BE2C (cell line): ENCODE results near the gene ISLR.

ENCODE experiments used
- DNase-seq: peaks from one replicate; pipeline ENCODE4 v3.0.0-alpha.2; 2020
- H3K27me3 ChIP-seq: fragments of 250-450 bp; sonication (Bioruptor Pico); 2 replicates; pipeline ENCODE4 v1.5.1; 2020; ENCODE audit warnings: mild to moderate bottlenecking
- H3K36me3 ChIP-seq: fragments of 250-450 bp; sonication (Bioruptor Pico); 2 replicates; pipeline ENCODE4 v1.5.1; 2020; ENCODE audit warnings: mild to moderate bottlenecking
- H3K4me1 ChIP-seq: fragments of 250-450 bp; sonication (Bioruptor Pico); 2 replicates; pipeline ENCODE4 v1.5.1; 2020
- H3K4me3 ChIP-seq: 2 replicates; pipeline ENCODE4 v1.5.1; 2011; ENCODE audit warnings: low read depth, low read length
- H3K9me3 ChIP-seq: fragments of 250-450 bp; sonication (Bioruptor Pico); 2 replicates; pipeline ENCODE4 v1.5.1; 2020
- TF ChIP-seq, protein P1 (sequence below): IDR thresholded peaks from 2 replicates; pipeline ENCODE4 v1.5.1; 2012; ENCODE audit warnings: mild to moderate bottlenecking, low read depth, low read length

ISLR gene

DNA sequence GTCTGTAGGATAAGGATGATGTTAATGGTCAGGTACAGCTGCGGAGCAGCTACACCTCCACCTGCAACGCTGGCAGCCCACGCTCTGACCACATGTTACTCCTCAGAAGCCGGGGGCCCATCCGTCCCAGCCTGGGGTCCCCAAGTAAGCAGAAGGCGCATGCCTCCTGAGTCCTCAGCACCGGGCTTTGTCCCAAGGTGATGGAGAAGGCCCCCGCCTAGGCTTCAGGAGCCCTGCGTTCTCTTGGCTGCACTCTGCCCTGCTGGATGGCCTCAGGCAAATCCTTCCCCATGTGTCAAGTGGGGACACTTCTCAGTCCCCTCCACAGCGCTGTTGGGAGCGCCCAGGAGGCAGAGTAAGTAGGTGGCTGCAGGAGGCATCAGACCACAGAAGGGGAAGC lies 14.7 kb downstream of the ISLR start:
- H3K27me3 ChIP-seq = no peaks in the 10 kb centered on the region

DNA sequence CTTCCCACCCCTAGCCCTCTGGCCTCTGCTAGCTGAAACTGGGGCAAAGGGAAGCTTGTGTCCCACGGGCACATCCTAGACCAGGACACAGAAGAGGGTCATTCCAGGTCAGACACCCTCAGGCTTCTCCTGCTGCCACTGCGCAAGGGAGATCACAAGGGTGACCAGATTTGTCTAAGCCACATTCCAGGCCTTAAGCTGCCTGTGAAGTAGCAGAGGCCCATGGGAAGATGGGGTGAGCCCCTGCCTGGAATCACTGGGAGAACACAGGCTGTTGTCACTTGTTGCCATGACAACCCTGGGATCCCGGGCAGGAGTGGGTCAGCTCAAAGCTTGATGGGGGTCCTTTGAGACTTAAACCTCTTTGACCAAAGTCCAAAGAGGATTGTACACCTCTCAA lies 18.3 kb downstream of the ISLR start:
- Histone ChIP-seq H3K4me1 (peaks cover 74% of the 10 kb centered on the region), H3K9me3 (no peaks in the 10 kb centered on the region), H3K36me3 (peaks cover 92% of the 10 kb centered on the region), H3K27me3 (no peaks in the 10 kb centered on the region), H3K4me3 (no peak overlapping the region)
- no peak for DNase-seq
- TF ChIP-seq, protein P1, sequence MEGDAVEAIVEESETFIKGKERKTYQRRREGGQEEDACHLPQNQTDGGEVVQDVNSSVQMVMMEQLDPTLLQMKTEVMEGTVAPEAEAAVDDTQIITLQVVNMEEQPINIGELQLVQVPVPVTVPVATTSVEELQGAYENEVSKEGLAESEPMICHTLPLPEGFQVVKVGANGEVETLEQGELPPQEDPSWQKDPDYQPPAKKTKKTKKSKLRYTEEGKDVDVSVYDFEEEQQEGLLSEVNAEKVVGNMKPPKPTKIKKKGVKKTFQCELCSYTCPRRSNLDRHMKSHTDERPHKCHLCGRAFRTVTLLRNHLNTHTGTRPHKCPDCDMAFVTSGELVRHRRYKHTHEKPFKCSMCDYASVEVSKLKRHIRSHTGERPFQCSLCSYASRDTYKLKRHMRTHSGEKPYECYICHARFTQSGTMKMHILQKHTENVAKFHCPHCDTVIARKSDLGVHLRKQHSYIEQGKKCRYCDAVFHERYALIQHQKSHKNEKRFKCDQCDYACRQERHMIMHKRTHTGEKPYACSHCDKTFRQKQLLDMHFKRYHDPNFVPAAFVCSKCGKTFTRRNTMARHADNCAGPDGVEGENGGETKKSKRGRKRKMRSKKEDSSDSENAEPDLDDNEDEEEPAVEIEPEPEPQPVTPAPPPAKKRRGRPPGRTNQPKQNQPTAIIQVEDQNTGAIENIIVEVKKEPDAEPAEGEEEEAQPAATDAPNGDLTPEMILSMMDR = no peak

More for the DNA sequence above, 14.7 kb downstream of the ISLR start:
- Histone ChIP-seq H3K4me1 (peaks cover 40% of the 10 kb centered on the region), H3K9me3 (no peaks in the 10 kb centered on the region), H3K4me3 (no peak overlapping the region), H3K36me3 (peaks cover 89% of the 10 kb centered on the region)
- TF ChIP-seq, protein P1 = no peak
- DNase-seq = peak; percentile 35

DNA sequence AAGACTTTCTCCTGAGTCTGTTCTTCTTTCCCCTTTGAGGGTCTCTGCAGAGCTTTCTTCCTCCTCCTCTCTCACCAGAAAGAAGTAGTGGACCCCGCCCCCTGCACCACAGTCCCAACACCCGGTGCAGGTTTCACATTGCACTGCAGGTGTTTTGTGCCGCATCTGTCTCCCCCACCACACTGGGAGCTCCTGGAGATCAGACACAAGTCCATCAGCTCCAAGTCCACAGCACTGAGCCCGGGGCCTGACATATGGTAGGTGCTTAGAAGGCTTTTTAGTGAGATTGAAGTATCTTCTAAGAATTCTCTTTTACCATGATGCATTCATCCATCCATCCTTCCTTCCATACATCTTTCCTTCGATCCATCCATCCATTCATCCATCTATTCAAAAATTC lies 19.2 kb downstream of the ISLR start:
- Histone ChIP-seq H3K9me3 (no peaks in the 10 kb centered on the region), H3K4me3 (no peak overlapping the region), H3K27me3 (no peaks in the 10 kb centered on the region), H3K36me3 (peaks cover 93% of the 10 kb centered on the region), H3K4me1 (peaks cover 73% of the 10 kb centered on the region)
- no peak for DNase-seq
- TF ChIP-seq, protein P1 = no peak

DNA sequence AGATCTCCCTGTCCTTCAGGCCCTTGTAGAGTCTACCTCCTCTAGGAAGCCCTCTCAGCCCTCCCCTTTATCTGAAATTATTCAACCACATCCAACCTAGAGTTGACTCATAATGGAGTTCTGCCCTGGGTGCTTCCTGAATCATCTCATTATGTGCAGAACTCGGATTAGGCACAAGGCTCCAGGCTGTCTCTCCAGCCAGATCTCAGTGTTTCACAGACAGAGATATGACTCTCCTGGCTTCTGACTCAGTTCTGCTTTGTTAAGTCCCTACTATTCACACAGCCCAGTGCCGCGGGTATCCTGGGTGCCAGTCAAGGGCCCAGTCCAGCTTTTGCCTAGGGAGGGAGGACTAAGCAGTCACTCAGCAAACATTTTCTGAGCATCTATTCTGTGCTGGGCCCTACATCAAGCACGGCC lies 19.8 kb downstream of the ISLR start:
- DNase-seq = peak; percentile 84

DNA sequence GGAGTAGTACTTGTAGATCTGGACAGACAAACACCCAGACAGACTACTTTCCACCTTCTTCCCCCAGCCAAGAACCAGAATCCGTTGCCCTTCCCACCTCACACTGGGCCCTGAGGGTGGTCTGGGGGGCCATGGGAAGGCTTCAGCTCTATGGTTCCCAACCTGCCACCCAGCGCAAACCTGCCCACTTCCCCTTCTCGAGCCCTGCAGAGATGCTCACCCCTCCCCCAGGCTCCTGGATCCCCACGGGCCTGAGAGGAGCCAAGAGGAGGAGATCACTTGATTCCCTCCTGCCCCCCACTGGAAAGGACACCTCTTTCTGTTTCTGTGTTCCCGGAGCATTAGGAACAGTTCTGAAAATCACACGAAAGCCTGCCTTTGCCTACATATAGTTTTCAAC lies 20.4 kb downstream of the ISLR start:
- Histone ChIP-seq H3K4me1 (peaks cover 66% of the 10 kb centered on the region), H3K9me3 (no peaks in the 10 kb centered on the region), H3K36me3 (peaks cover 93% of the 10 kb centered on the region), H3K4me3 (no peak overlapping the region), H3K27me3 (no peaks in the 10 kb centered on the region)
- no peak for DNase-seq
- TF ChIP-seq, protein P1 = no peak

More for the DNA sequence above, 19.8 kb downstream of the ISLR start:
- H3K9me3 ChIP-seq = no peaks in the 10 kb centered on the region
- TF ChIP-seq, protein P1 = peak; percentile 1; the same call in 1 of the 2 replicates
- peaks cover 67% of the 10 kb centered on the region for H3K4me1 ChIP-seq
- peaks cover 93% of the 10 kb centered on the region for H3K36me3 ChIP-seq
- H3K4me3 ChIP-seq = no peak overlapping the region
- no peaks in the 10 kb centered on the region for H3K27me3 ChIP-seq

DNA sequence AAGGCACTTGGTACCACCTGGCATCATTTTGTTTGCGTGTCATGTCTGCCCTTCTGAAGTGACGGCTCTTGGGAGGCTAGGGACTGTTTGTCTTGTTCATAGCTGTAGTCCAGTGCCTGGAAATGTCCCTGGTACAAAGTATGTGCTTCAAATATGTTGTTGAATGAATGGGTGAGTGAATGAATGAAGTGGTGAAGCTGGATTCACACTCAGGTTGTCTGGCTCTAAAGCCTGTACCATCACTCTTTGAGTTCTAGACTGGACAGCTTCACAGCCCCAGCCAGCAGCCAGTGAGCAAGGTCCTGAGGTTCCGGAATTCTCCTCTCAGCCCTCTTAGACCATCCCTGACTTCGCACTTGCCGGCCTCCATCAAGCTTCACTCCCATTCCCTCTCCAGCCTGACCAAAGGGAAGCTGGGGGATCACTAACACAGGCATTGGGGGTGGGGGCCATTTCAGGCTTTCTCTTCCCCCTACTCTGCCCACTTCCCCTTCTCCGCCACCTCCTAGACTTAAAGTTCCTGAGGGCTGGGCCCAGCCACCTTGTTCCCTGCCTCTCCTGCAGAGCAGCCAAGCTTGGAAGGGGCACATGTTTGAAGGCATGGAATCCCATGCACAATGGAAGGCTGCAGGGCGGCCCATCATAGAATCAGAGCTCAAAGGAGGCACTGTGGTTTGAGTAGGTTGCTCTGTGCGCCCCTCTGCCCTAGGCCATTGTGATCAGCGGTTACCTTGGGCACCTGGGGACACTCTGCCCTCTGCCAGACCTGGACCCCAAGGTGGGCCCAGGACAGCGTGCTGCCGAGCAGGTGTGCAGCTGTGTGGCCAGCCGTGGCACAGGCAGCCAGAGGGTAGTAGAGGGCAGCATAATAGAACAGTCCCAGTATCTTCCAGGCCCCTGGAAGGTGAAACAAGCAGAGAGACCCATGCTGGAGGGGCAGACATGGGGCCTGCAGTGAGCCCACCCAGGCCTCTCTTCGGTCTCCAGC lies 21.4 kb downstream of the ISLR start:
- TF ChIP-seq, protein P1 = no peak
- DNase-seq = no peak
- Histone ChIP-seq H3K9me3 (no peaks in the 10 kb centered on the region), H3K36me3 (peaks cover 96% of the 10 kb centered on the region), H3K4me1 (peaks cover 66% of the 10 kb centered on the region), H3K4me3 (no peak overlapping the region), H3K27me3 (no peaks in the 10 kb centered on the region)
